ENCODE measurements around the gene ZNF195. TPM values are rescaled to one million over a fixed set of nuclear protein-coding genes. Genes with fewer than 3 reads are reported as not detected.
"Not testable (repeated sequence)": the region's sequence is repeated elsewhere in the genome, so short reads cannot be mapped to it uniquely, and the experiment has no call there.

Gene ZNF195
- polyA plus RNA-seq, 10 donors = 11.6 to 22.9 (median 18.1) TPM

DNA sequence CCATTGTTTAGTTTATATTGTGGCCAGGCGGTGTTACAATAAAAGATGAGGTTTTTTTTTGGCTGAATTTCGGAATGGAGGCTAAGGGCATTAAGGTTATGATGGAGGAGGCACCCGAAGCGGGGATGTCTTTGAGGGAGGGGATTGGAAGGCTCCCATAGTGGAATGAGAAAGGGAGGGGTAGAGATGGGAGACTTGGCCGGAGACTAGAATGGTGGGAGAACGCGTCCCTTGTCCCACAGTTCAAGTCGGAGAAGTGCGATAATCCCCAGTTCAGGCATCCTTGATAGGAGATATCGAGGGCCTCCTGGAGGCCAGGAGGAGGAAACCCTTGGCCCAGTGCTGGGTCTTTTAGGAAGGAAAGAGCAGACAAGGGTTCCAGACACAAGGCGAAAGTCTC lies 21.6 kb downstream of the ZNF195 start:
- DNase-seq = no peak

DNA sequence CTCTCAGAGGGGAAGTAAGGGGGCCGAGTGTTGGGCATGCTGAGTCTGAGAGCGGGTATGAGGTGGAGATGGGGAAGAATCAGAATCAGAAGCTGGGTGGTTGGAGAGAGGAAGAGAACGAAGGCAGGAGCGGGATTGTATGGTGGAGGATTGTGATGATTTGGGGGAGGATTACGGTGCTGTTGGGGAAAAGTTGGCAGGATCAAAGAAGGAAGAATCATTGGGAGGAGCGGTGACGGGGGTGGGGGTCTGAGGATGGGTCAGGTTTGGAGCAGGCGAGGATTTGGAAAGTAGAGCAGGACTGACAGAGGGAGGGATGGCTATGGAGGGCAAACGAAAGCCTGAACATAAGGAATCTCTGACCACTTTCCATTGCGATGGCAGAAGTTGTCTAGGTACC lies 22.1 kb downstream of the ZNF195 start:
- no peak for DNase-seq

DNA sequence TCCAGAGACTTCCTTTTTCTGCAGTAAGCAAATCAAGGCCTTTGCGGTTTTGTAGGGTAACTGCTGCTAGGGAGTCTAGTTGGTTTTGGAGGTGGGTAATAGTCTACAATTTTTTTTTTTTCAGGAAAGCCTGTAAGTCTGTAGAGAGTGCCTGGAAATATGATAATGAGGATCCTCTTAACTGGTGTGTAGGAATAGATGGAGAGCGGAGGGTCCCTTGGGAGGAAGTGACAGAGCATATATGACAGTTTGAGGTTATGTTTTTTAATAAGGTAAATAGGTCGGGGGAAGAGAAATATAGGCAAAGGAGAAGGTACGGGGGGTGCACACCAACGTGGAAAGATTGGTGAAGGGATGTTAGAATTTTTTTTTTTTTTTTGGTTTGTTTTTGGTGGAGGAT lies 25.9 kb downstream of the ZNF195 start:
- DNase-seq = no peak

DNA sequence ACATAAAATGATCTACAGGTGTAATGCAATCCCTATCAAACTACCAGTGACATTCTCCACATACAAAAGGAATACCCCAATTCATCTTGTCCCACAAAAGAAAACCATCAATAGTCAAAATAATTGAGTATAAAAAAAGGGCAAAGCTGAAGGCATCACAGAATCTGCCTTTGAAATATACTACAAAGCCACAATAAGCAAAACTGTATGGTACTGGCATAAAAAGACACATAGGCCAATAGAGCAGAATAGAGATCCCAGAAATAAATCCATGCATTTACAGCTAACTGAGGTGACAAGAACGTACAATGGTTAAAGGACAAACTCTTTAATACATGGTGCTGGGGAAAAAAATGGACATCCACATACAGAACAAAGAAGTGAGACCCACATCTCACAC lies 31.8 kb downstream of the ZNF195 start:
- no peak for DNase-seq

DNA sequence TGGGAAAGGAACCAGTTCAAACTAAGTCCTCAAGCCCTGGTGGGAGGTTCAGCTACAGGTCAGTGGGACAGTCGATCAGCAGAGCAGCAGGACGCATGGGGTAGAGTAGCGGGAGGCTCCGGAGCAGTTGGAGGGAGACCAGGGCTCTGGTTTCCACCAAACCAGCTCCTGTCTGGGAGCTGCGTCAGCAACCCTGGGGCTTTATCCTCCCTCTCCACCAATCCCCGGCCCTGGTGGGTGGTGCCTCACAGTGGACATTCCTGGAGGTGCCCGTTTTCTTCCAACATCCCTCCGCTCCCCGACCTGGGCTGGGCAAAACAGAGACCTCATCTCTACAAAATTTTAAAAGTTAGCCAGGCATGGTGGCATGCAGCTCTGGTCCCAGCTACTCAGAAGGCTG lies 32.4 kb downstream of the ZNF195 start:
- DNase-seq = no peak

DNA sequence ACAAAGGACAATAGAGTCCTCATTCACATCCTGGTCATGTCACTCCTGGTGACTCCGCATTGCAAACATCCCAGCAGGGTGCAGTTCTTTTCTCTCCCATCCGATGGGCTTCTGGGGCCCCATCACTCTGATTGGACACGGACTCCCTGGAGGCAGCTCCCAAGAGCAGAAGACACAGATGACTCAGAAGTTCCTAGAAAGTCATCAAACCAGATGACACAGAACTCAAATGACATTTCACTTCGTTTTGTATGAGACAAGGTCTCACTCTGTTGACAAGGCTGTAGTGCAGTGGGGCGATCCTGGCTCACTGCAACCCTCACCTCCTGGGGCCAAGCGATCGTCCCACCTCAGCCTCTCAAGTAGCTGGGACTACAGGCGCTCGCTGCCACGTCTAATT lies 33.2 kb downstream of the ZNF195 start:
- DNase-seq = no peak

DNA sequence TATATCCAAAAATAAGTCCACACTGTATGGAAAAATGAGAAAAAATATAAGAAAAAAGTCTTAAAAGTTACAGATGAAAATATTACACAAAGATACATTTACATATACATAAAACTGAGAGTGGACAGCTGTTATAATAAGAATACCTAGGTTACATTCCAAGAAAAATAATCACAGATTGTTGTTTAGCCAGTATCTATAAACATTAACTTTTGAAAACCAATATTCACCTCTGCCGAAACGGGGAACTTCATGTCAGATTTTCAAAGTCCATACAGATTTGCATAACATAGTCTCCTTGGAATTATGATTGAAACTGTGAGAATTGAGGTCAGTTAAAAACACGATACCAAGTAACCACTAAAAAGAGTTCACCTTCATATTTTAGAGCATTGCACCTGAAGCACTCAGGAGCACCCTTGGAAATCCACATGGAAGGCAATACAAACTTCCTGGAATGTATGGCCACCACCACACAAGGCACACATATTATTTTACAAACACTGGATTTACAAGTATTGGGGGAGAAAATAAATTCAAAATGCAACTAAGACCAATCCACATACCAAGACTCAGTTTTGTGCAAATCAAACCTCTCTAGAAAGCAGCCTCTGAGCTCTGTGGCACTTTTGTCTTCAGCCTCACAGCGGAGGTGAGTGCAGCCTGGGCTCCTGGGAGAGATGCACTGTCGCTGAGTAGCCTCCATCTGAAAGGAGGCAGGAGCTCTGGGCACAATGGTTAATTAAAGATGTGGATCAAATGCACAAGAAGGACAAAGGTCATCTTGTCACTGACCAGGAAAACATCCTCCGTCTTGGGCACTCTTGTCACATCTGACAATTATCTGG lies 34.4 kb downstream of the ZNF195 start:
- DNase-seq = no peak

DNA sequence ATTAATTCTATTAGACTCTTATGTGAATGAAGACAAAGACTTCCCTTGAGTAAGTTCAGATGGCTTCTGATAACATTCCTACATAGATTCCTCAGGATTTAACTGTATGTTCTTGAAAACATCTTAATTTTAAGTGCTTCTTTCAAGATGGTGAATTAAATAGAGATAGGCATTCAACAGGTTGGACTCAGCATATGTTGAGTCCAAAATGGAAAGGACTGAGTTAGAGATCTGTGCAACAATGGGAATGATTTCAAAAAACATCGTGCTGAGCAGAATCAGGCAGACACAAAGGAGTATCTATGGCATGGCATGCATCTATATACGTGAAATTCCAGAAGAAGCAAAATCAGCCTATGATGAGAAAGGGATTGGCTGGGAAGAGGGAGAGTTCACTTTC lies 36.2 kb downstream of the ZNF195 start:
- DNase-seq = no peak

DNA sequence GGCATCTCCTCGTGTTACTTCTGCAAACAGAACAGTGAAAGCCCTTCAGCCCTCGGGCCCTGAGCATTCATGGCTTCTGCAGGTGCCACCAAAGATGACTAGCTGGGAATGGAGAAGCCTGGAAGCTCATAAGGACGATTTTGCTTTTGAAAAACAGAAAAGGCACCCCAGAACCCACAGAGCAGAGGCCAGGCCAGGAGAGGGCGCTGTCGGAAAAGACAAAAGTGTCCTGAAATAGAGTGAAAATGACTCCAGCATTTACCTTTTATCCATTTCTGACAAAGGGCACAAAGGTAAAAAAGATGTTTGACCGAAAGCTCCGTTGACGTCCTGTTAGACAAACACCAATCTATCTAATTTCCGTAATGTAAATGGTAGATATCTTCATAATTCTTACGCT lies 37.6 kb downstream of the ZNF195 start:
- peak; percentile 1 to 54 (median 31) for DNase-seq

DNA sequence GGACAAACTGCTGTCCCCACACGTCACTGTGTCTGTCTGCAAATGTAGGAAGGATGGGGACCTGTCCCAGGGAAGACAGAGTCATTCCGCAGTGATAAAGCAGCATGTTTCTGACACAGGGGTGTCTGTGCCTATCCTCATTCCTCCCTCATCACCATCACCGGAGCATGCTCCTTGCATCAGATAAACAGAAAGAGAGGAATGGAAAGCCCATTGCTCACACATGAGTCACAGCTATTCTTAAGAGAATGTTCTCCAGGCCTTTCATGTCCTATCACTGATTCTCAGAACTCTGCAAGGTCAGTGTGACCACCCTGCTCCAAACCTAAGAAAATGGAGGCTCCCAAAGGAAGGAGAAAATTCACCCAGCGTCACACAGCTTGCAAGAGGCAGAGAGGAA lies 38.9 kb downstream of the ZNF195 start:
- DNase-seq = peak in 1 of 3 donors; percentile 33

DNA sequence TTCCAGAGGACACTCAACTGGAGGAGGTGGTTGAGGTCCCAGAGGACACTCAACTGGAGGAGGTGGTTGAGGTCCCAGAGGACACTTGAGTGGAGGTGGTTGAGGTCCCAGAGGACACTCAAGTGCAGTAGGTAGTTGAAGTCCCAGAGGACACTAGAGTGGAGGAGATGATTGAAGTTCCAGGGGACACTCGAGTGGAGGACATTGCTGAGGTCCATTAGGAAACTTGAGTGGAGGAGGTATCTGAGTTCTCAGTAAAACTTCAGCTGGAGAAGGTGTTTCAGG lies 39.7 kb downstream of the ZNF195 start:
- DNase-seq = no peak

DNA sequence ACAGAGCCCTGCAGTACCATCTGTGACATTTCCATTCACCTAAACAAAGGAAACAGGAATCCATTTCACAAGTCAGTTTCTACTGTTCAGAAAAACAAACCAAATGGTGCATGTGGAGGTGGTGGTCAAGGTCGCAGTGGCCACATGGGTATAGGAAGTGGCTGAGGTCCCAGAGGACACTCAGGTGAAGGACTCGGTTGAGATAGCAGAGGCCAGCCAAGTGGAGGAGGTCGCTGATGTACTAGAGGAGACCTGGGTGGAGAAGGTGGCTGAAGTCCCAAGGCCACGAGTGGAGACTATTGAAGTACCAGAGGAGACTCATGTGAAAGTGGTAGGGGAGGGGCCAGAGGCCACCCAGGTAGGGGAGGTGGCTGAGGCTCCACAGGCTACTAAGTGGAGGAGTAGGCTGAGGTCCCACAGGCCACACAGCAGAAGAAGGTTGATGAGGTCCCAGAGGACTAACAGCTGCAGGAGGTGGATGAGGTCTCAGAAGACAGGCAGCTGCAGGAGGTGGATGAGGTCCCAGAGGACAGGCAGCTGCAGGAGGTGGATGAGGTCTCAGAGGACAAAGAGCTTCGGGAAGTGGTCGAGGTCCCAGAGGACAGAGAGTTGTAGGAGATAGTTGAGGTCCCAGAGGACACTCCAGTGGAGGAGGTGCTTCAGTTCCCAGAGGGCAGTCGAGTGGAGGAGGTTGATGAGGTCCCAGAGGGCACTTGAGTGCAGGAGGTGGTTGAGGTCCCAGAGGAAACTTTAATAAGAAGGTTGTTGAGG lies 40.2 kb downstream of the ZNF195 start:
- no peak for DNase-seq

DNA sequence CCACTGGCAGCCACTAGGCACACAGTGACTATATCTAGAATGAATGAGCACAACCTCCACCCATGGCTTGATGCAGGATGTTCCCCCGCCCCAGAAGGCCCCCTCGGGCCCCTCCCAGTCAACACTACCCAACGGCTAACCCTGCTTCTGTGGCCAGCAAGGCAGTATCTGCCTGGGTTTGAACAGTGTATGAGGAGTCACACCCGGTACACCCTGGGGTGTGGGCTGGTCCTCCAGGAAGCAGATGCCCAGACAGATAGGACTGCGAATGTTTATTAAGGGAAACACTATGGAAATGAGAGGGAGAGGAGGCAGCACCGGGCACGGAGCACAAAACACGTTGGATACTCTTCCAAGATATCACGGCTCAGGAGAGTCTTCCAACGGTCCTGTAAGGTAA lies 42.5 kb downstream of the ZNF195 start:
- not testable (repeated sequence) for DNase-seq

DNA sequence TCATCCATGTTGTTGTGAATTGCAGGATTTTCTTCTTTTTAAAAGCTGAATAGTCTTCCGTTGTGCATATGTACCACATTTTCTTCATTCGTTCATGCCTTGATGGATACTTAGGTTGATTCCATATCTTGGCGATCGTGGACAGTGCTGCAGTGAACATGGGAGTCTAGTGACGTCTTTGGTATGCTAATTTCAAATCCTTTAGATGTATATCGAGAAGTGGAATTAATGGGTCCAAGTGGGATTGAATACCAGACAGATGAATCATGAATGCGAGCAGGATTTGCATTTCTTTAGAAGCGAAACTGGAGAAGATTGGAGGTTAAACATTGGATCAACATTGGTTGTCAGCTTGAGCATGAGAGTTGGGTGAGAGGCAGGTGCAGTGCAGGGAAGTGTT lies 45.8 kb downstream of the ZNF195 start:
- DNase-seq = not testable (repeated sequence)

DNA sequence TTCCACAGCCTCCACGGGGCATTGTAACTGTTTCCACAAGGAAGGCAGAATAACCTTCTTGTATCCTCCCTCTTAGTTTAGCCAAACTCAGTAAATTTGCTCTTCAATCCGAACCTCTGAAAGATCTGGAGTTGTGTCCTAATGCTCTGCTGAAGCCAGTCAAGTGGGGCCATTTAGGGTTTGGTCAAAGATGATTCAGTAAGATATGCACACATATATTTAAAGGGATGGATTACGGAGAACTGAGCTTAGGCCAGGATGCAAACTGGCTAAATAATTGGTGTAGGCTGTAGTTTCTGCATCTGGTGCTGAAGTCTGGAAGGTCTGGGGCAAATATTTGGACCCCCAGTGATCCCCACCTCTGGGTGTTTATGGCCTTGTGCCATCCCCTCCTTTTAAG lies 47.9 kb downstream of the ZNF195 start:
- not testable (repeated sequence) for DNase-seq

DNA sequence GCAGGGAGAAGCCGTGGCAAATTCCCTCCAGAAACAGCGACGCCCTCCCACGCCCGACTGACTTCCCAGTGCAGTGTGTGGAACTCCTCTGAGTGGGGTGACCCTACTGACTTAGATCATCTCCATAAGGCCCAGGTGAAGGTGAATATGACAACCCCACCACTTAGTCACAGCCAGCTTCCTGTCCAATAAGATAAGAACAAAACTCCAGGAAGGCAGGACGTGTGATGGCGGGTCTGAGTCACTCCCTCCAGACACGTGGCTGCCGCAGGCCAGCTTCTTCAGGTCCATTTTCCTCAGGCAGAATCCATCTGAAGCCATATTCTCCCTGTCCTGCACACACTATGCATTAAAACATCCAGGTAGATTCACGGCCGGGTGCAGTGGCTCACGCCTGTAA lies 48.9 kb downstream of the ZNF195 start:
- not testable (repeated sequence) for DNase-seq

DNA sequence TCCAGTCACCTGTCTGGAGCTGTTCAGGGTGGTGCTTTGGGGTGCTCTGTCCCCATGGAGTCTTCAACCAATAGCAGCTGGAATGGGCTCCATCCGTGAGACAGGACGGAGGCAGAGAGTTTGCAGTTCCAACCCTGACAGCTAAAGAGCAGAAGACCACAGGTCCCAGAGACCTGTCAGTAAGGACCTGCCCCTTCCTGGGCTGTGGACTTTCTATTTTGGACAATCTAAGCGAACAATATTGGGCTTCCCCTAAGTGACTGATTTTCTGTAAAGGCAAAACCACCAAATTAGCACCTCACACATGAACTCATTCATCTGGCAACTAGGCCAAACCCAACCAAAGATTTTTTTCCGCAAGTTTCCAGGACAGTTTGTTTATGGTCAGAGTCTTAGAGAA lies 50.4 kb downstream of the ZNF195 start:
- not testable (repeated sequence) for DNase-seq

DNA sequence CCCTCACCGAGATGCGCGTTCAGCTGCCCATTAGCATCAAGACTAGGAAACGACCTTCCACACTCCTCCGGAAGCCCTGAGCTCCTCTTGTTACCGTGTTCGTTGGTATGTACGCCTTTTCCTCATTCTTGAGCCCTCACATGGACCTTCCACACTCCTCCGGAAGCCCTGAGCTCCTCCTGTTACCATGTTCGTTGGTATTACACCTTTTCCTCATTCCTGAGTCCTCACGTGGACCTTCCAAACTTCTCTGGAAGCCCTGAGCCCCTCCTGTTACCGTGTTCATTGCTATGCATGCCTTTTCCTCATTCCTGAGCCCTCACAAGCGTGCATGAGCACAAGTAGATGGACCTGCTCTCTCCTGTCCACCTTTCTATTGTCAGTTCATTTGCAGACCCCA lies 52.5 kb downstream of the ZNF195 start:
- DNase-seq = not testable (repeated sequence)

DNA sequence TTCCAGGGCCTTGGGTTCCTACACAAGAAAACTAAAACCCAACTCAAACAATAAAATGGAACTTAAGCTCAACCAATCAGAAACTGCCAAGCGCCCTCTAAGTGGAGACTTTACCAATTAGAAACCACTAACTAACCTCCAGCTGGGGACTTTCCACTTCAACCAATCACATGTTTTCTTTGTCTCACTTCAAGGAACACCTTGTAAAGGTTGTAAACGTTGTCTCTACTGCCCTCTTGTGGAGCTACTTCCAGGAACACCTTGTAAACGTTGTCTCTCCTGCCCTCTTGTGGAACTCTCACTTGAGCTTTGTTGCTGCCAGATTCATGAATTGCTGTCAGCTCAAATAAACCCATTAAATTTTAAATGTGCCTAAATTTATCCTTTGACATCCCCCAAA lies 54.2 kb downstream of the ZNF195 start:
- not testable (repeated sequence) for DNase-seq

Measured in muscle of back (tissue), 11 donors.